GM23338 (cell line): ENCODE results near the gene QKI. TPM values are rescaled to one million over a fixed set of nuclear protein-coding genes. Genes with fewer than 3 reads are reported as not detected.

ENCODE experiments used
- ATAC-seq: fragments of 200-7000 bp; cut with Tn5 transposase; 3 replicates; pipeline ENCODE4 v1.9.1; 2020
- DNase-seq: peaks from one replicate; pipeline ENCODE4 v3.0.0-alpha.2; 2015; ENCODE audit warnings: low spot score
- H2AFZ ChIP-seq: fragments of 200-600 bp; sonication (generic); 2 replicates; pipeline ENCODE4 v1.8.0; 2016; ENCODE audit warnings: antibody characterized with exemption, mild to moderate bottlenecking, moderate library complexity
- H3F3A ChIP-seq: fragments of 200-600 bp; sonication (generic); replicated peaks from 2 replicates; pipeline ENCODE4 v1.8.0; 2017; ENCODE audit warnings: antibody characterized with exemption, mixed run types, low read depth
- H3K27ac ChIP-seq: fragments of 200-600 bp; sonication (generic); 2 replicates; pipeline ENCODE4 v1.6.1; 2016; ENCODE audit warnings: low read depth
- H3K27me3 ChIP-seq: fragments of 200-600 bp; sonication (generic); 2 replicates; pipeline ENCODE4 v1.8.0; 2016; ENCODE audit warnings: mild to moderate bottlenecking, mixed run types, moderate library complexity; ENCODE audit not compliant: insufficient read depth
- H3K36me3 ChIP-seq: fragments of 200-600 bp; sonication (generic); 2 replicates; pipeline ENCODE4 v1.8.0; 2016; ENCODE audit warnings: mild to moderate bottlenecking; ENCODE audit not compliant: insufficient read depth
- H3K4me1 ChIP-seq: fragments of 200-600 bp; sonication (generic); 2 replicates; pipeline ENCODE4 v1.8.0; 2016; ENCODE audit warnings: mild to moderate bottlenecking, moderate library complexity; ENCODE audit not compliant: insufficient read depth
- H3K4me2 ChIP-seq: fragments of 200-600 bp; sonication (generic); 2 replicates; pipeline ENCODE4 v1.7.1; 2017; ENCODE audit warnings: mixed run types
- H3K4me3 ChIP-seq: fragments of 200-600 bp; sonication (generic); 2 replicates; pipeline ENCODE4 v1.6.1; 2016; ENCODE audit warnings: mixed run types
- H3K79me2 ChIP-seq: fragments of 200-600 bp; sonication (generic); replicated peaks from 2 replicates; pipeline ENCODE4 v1.8.0; 2017; ENCODE audit warnings: mild to moderate bottlenecking; ENCODE audit not compliant: insufficient read depth
- H3K9me2 ChIP-seq: fragments of 200-600 bp; sonication (generic); 2 replicates; pipeline ENCODE4 v1.8.0; 2017; ENCODE audit not compliant: insufficient read depth
- H4K20me1 ChIP-seq: fragments of 200-600 bp; sonication (generic); replicated peaks from 2 replicates; pipeline ENCODE4 v1.8.0; 2017; ENCODE audit warnings: mild to moderate bottlenecking; ENCODE audit not compliant: insufficient read depth
- H3K27ac Mint-ChIP-seq: 2 replicates; pipeline ENCODE4 v1.8.0; 2020; ENCODE audit warnings: inconsistent platforms, mild to moderate bottlenecking, moderate library complexity, mixed read lengths
- H3K27me3 Mint-ChIP-seq: 3 replicates; pipeline ENCODE4 v1.8.0; 2022; ENCODE audit warnings: low read depth, mild to moderate bottlenecking, moderate library complexity, mixed read lengths, inconsistent platforms; ENCODE audit not compliant: insufficient read depth, poor library complexity
- H3K36me3 Mint-ChIP-seq: 3 replicates; pipeline ENCODE4 v1.8.0; 2021; ENCODE audit warnings: low read depth, mild to moderate bottlenecking, inconsistent platforms, moderate library complexity, mixed read lengths
- H3K4me1 Mint-ChIP-seq: 3 replicates; pipeline ENCODE4 v1.8.0; 2020; ENCODE audit warnings: mild to moderate bottlenecking, inconsistent platforms, mixed read lengths
- H3K4me3 Mint-ChIP-seq: 3 replicates; pipeline ENCODE4 v1.8.0; 2021; ENCODE audit warnings: moderate library complexity, mild to moderate bottlenecking, inconsistent platforms, mixed read lengths
- H3K9me3 Mint-ChIP-seq: 3 replicates; pipeline ENCODE4 v1.8.0; 2020; ENCODE audit warnings: moderate library complexity, mild to moderate bottlenecking, inconsistent platforms, mixed read lengths
- CREB1 ChIP-seq: fragments of 250-450 bp; sonication (Bioruptor Pico); IDR thresholded peaks from 2 replicates; pipeline ENCODE4 v1.5.0; 2020; ENCODE audit warnings: low read depth, mild to moderate bottlenecking, moderate library complexity
- EZH2 ChIP-seq: fragments of 200-600 bp; sonication (generic); IDR thresholded peaks from one replicate; pipeline ENCODE4 v1.8.0; 2017; ENCODE audit warnings: antibody characterized with exemption, mild to moderate bottlenecking, low read depth; ENCODE audit not compliant: unreplicated experiment
- JUNB ChIP-seq: IDR thresholded peaks from one replicate; pipeline ENCODE4 v1.6.1; 2016; ENCODE audit warnings: antibody characterized with exemption; ENCODE audit not compliant: unreplicated experiment
- NANOG ChIP-seq: IDR thresholded peaks from 2 replicates; pipeline ENCODE4 v1.6.1; 2016; ENCODE audit warnings: antibody characterized with exemption, borderline replicate concordance
- ZNF331 ChIP-seq: fragments of 250-450 bp; sonication (Bioruptor Pico); IDR thresholded peaks from 2 replicates; pipeline ENCODE4 v1.5.0; 2020; ENCODE audit warnings: low read depth, mild to moderate bottlenecking, moderate library complexity
- ZNF462 ChIP-seq: fragments of 250-450 bp; sonication (Bioruptor Pico); IDR thresholded peaks from 2 replicates; pipeline ENCODE4 v1.5.0; 2020; ENCODE audit warnings: mild to moderate bottlenecking, moderate library complexity
- polyA plus RNA-seq: library from polyadenylated mRNA; unstranded; fragments of >200 nt; fragmentation: Nextera tagmentation; extraction: Ambion mirVana; gene quantifications from 2 replicates; pipeline ENCODE4 v1.2.1, GENCODE V29; 2016
- total RNA-seq: library from RNA; depleted of rRNA; stranded (reverse); fragments of >200 nt; shearing (Covaris generic); gene quantifications from 2 replicates; pipeline ENCODE4 v1.2.3, GENCODE V29; 2014
- TF ChIP-seq, protein P1 (sequence below): IDR thresholded peaks from one replicate; pipeline ENCODE4 v1.6.1; 2018; ENCODE audit warnings: antibody characterized with exemption; ENCODE audit not compliant: unreplicated experiment
- TF ChIP-seq, protein P2 (sequence below), 2 experiments: fragments of 200-600 bp in 1 of 2; sonication (generic) in 1 of 2; conservative IDR thresholded peaks; 2 replicates each; pipeline versions ENCODE4 v1.5.1 to v1.6.1; 2016 to 2017; ENCODE audit warnings: antibody characterized with exemption in 2 of 2, low read depth in 2 of 2, mild to moderate bottlenecking in 2 of 2, moderate library complexity in 1 of 2

The QKI gene
- total and polyA plus RNA-seq, 2 experiments from 2014 or later, result 60.8 to 159 TPM

DNA sequence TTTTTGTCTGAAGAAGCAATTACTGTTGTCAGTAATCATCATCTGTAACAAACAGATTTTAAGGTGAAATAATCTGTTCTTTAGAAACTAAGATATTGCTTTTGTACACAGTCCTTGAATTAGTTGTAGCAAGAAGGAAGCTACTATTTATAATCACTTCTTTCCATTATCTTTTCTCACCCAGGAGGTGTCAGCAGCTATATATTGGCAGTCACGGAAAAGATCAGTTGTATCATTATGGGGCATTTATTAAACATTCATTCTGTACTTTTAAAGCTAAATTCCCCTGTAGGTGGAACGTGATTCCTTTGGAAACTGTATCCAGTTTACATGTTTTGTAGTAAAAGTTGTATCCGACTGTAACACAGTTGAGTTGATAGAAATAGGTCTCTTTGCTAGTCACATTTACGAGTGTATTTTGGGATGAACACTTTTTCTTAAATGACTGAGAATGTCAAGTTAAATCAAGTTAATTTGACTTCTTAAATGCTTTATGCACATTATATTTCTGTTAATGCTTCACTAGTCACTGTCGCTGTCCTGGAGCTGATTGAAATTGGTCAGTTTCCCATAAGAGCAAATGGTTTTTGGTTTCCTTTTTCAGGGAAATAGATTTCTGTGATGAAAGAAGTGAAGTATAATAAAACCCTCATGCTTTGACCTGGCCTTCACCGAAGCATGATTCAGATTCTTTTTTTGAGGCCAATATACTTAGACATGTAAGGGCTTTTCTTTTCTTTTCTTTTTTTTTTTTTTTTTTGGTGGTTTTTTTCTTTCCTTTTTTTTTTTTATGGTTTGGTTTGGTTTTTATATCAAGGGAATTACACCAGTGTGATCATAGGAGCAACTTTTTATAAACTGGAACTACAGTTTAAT is 5.1 kb downstream of the QKI start (continued):
- no peak for TF ChIP-seq ZNF462

DNA sequence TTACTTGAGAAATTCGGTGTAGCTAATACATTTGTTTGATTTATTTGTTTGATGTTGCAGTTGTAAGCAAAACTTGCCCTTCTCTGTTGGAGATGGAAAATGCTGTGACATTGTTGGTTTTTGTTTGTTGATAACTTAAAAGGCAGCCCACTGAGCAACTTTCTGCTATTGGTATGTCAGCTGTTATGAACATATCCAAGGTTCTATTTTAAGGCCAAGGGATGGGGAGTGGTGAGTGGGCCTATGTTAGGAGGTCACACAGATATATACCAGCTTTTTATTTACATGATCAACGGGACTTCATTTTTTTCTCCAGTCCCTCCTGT is 5.7 kb downstream of the QKI start:
- H3K4me3 ChIP-seq, result no peak overlapping the region
- H3K27me3 ChIP-seq, result no peaks in the 10 kb centered on the region
- no peaks in the 10 kb centered on the region for H3F3A ChIP-seq
- ATAC-seq (no peak), DNase-seq (no peak)
- Mint-ChIP-seq H3K4me1 (peaks cover 63% of the 10 kb centered on the region), H3K36me3 (no peaks in the 10 kb centered on the region; the same call in 2 of the 3 replicates), H3K9me3 (peaks cover 5% of the 10 kb centered on the region; the same call in 2 of the 3 replicates), H3K27me3 (peaks cover 4% of the 10 kb centered on the region), H3K27ac (peak overlapping the region; percentile 51), H3K4me3 (peak overlapping the region; percentile 43; the same call in 1 of the 3 replicates)
- peaks cover 96% of the 10 kb centered on the region for H3K79me2 ChIP-seq
- no peak overlapping the region for H2AFZ ChIP-seq
- peaks cover 34% of the 10 kb centered on the region for H4K20me1 ChIP-seq
- H3K4me2 ChIP-seq, result peak overlapping the region; percentile 21
- no peaks in the 10 kb centered on the region for H3K9me2 ChIP-seq
- H3K4me1 ChIP-seq, result peaks cover 52% of the 10 kb centered on the region
- H3K27ac ChIP-seq, result no peak overlapping the region
- no peaks in the 10 kb centered on the region for H3K36me3 ChIP-seq
- TF ChIP-seq NANOG, result no peak
- no peak for TF ChIP-seq CREB1 (CRISPR knock-in tag)
- no peak for TF ChIP-seq EZH2
- TF ChIP-seq, protein P1, sequence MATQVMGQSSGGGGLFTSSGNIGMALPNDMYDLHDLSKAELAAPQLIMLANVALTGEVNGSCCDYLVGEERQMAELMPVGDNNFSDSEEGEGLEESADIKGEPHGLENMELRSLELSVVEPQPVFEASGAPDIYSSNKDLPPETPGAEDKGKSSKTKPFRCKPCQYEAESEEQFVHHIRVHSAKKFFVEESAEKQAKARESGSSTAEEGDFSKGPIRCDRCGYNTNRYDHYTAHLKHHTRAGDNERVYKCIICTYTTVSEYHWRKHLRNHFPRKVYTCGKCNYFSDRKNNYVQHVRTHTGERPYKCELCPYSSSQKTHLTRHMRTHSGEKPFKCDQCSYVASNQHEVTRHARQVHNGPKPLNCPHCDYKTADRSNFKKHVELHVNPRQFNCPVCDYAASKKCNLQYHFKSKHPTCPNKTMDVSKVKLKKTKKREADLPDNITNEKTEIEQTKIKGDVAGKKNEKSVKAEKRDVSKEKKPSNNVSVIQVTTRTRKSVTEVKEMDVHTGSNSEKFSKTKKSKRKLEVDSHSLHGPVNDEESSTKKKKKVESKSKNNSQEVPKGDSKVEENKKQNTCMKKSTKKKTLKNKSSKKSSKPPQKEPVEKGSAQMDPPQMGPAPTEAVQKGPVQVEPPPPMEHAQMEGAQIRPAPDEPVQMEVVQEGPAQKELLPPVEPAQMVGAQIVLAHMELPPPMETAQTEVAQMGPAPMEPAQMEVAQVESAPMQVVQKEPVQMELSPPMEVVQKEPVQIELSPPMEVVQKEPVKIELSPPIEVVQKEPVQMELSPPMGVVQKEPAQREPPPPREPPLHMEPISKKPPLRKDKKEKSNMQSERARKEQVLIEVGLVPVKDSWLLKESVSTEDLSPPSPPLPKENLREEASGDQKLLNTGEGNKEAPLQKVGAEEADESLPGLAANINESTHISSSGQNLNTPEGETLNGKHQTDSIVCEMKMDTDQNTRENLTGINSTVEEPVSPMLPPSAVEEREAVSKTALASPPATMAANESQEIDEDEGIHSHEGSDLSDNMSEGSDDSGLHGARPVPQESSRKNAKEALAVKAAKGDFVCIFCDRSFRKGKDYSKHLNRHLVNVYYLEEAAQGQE, result no peak
- no peak for TF ChIP-seq JUNB
- no peak for TF ChIP-seq ZNF331 (CRISPR knock-in tag)
- TF ChIP-seq, protein P2, sequence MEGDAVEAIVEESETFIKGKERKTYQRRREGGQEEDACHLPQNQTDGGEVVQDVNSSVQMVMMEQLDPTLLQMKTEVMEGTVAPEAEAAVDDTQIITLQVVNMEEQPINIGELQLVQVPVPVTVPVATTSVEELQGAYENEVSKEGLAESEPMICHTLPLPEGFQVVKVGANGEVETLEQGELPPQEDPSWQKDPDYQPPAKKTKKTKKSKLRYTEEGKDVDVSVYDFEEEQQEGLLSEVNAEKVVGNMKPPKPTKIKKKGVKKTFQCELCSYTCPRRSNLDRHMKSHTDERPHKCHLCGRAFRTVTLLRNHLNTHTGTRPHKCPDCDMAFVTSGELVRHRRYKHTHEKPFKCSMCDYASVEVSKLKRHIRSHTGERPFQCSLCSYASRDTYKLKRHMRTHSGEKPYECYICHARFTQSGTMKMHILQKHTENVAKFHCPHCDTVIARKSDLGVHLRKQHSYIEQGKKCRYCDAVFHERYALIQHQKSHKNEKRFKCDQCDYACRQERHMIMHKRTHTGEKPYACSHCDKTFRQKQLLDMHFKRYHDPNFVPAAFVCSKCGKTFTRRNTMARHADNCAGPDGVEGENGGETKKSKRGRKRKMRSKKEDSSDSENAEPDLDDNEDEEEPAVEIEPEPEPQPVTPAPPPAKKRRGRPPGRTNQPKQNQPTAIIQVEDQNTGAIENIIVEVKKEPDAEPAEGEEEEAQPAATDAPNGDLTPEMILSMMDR (conservative IDR thresholded peaks at IDR 0.05; ENCODE audit: low read depth in 2 of 2), result no peak
